Measurements from ENCODE around the gene CYB5D1. TPM values are rescaled to one million over a fixed set of nuclear protein-coding genes. Genes with fewer than 3 reads are reported as not detected.

The CYB5D1 gene
- total RNA-seq, 1 experiment from 2014 or later: 6.6 TPM

Other genes with a start within 250 kb of the CYB5D1 start
- gene FXR2, start 243.1 kb upstream of the CYB5D1 start, total RNA-seq (2014; rRNA removed; shearing (Covaris generic)): 28.3 and 51.7 TPM in 2 replicates
- gene SAT2, start 230.2 kb upstream of the CYB5D1 start, total RNA-seq (2014; rRNA removed; shearing (Covaris generic)): 36.3 and 37.4 TPM in 2 replicates
- gene SHBG, start 227.9 kb upstream of the CYB5D1 start, total RNA-seq (2014; rRNA removed; shearing (Covaris generic)): not detected in 2 replicates
- 0.10 TPM in 1 of 2 replicates, not detected in the other for gene ATP1B2, start 207.1 kb upstream of the CYB5D1 start, total RNA-seq (2014; rRNA removed; shearing (Covaris generic))
- 73.1 and 79.1 TPM in 2 replicates for gene TP53, start 170.5 kb upstream of the CYB5D1 start, total RNA-seq (2014; rRNA removed; shearing (Covaris generic))
- gene WRAP53, start 169.5 kb upstream of the CYB5D1 start, total RNA-seq (2014; rRNA removed; shearing (Covaris generic)): 14.2 and 20.3 TPM in 2 replicates
- 1.1 TPM in 2 replicates for gene EFNB3, start 152.8 kb upstream of the CYB5D1 start, total RNA-seq (2014; rRNA removed; shearing (Covaris generic))
- 0.02 TPM in 1 of 2 replicates, not detected in the other for gene DNAH2, start 140.3 kb upstream of the CYB5D1 start, total RNA-seq (2014; rRNA removed; shearing (Covaris generic))
- gene KDM6B, start 23.8 kb upstream of the CYB5D1 start, total RNA-seq (2014; rRNA removed; shearing (Covaris generic)): 0.59 and 3.2 TPM in 2 replicates
- 0.49 TPM in 1 of 2 replicates, not detected in the other for gene TMEM88, start 2.9 kb upstream of the CYB5D1 start, total RNA-seq (2014; rRNA removed; shearing (Covaris generic))
- gene NAA38, start 444 bp upstream of the CYB5D1 start, total RNA-seq (2014; rRNA removed; shearing (Covaris generic)): 49.4 and 68.2 TPM in 2 replicates
- gene CHD3, start 30.8 kb downstream of the CYB5D1 start, total RNA-seq (2014; rRNA removed; shearing (Covaris generic)): 15.6 and 31.3 TPM in 2 replicates
- 0.86 and 7.8 TPM in 2 replicates for gene RNF227, start 58.3 kb downstream of the CYB5D1 start, total RNA-seq (2014; rRNA removed; shearing (Covaris generic))
- gene KCNAB3, start 71.9 kb downstream of the CYB5D1 start, total RNA-seq (2014; rRNA removed; shearing (Covaris generic)): not detected in 2 replicates
- gene TRAPPC1, start 73.9 kb downstream of the CYB5D1 start, total RNA-seq (2014; rRNA removed; shearing (Covaris generic)): 58.1 and 61.8 TPM in 2 replicates
- gene CNTROB, start 74.2 kb downstream of the CYB5D1 start, total RNA-seq (2014; rRNA removed; shearing (Covaris generic)): 14.3 and 29.9 TPM in 2 replicates
- gene GUCY2D, start 144.6 kb downstream of the CYB5D1 start, total RNA-seq (2014; rRNA removed; shearing (Covaris generic)): not detected in 2 replicates
- gene ALOX15B, start 181.1 kb downstream of the CYB5D1 start, total RNA-seq (2014; rRNA removed; shearing (Covaris generic)): not detected in 2 replicates
- gene ALOX12B, start 229.7 kb downstream of the CYB5D1 start, total RNA-seq (2014; rRNA removed; shearing (Covaris generic)): not detected in 2 replicates

All from M059J (cell line).